Naive B cell (primary cell): ENCODE data around the gene PTMS. TPM values are rescaled to one million over a fixed set of nuclear protein-coding genes. Genes with fewer than 3 reads are reported as not detected.

Source experiments
- ATAC-seq, 2 donors: fragments of 150-1000 bp; cut with Tn5 transposase; 2 replicates each; pipeline ENCODE4 v1.10.0; 2021; ENCODE audit warnings: low read depth in 2 of 2, mild to moderate bottlenecking in 2 of 2, moderate library complexity in 2 of 2
- DNase-seq: peaks from one replicate; pipeline ENCODE4 v3.0.0; 2022
- H3K27ac Mint-ChIP-seq, 6 donors: one replicate each; pipeline ENCODE4 v1.8.0; 2020 to 2022; ENCODE audit warnings: mild to moderate bottlenecking in 6 of 6, mixed read lengths in 6 of 6, moderate library complexity in 5 of 6, inconsistent platforms in 2 of 6
- H3K27me3 Mint-ChIP-seq, 3 donors: one replicate each; pipeline ENCODE4 v1.8.0; 2021 to 2022; ENCODE audit warnings: mixed read lengths in 3 of 3, mild to moderate bottlenecking in 1 of 3
- H3K36me3 Mint-ChIP-seq, 2 donors: one replicate each; pipeline ENCODE4 v1.8.0; 2020 to 2022; ENCODE audit warnings: mixed read lengths in 2 of 2, inconsistent platforms in 1 of 2, mild to moderate bottlenecking in 1 of 2
- H3K4me1 Mint-ChIP-seq, 3 donors: one replicate each; pipeline ENCODE4 v1.8.0; 2020 to 2022; ENCODE audit warnings: mixed read lengths in 3 of 3, inconsistent platforms in 1 of 3, mild to moderate bottlenecking in 1 of 3, moderate library complexity in 1 of 3
- H3K4me3 Mint-ChIP-seq, 8 donors: one replicate each; pipeline ENCODE4 v1.8.0; 2020 to 2022; ENCODE audit warnings: mild to moderate bottlenecking in 8 of 8, mixed read lengths in 8 of 8, moderate library complexity in 8 of 8, inconsistent platforms in 2 of 8
- H3K9me3 Mint-ChIP-seq, 7 donors: one replicate each; pipeline ENCODE4 v1.8.0; 2020 to 2022; ENCODE audit warnings: mixed read lengths in 7 of 7, mild to moderate bottlenecking in 5 of 7, inconsistent platforms in 2 of 7, moderate library complexity in 1 of 7
- polyA plus RNA-seq, 6 donors: library from polyadenylated mRNA; unstranded; fragments of 300-500 nt; fragmentation: Illumina TruSeq; gene quantifications; one replicate each; pipeline ENCODE4 v1.2.3, GENCODE V29; 2021; ENCODE audit warnings: low read depth in 6 of 6

PTMS gene
- polyA plus RNA-seq, 6 donors from 2014 or later = 0.38 TPM; not detected in 5

GRCh38 chr12:6790496-6791150, 24.5 kb downstream of the PTMS start:
- Mint-ChIP-seq H3K4me1 (peaks cover 18 to 24% (median 21%) of the 10 kb centered on the region in 3 donors), H3K4me3 (peak overlapping the region in 1 of 8 donors; percentile 23), H3K36me3 (no peaks in the 10 kb centered on the region), H3K9me3 (peaks cover 0 to 3% (median 0%) of the 10 kb centered on the region in 7 donors), H3K27me3 (peaks cover 31 to 56% (median 51%) of the 10 kb centered on the region in 3 donors), H3K27ac (peak overlapping the region in 2 of 6 donors; percentile 17 to 59)
- no peak for ATAC-seq
- DNase-seq = no peak

- peak overlapping the region in 2 of 6 donors; percentile 29 to 64 for H3K27ac Mint-ChIP-seq
- H3K9me3 Mint-ChIP-seq = peaks cover 0 to 3% (median 0%) of the 10 kb centered on the region in 7 donors
- no peak for DNase-seq
- peak; percentile 9 to 14 for ATAC-seq
- H3K36me3 Mint-ChIP-seq = no peaks in the 10 kb centered on the region
- peaks cover 40 to 66% (median 63%) of the 10 kb centered on the region in 3 donors for H3K27me3 Mint-ChIP-seq
- peaks cover 18 to 24% (median 21%) of the 10 kb centered on the region in 3 donors for H3K4me1 Mint-ChIP-seq
- peak overlapping the region in 5 of 8 donors; percentile 50 to 85 (median 56) for H3K4me3 Mint-ChIP-seq
These were observed 25.9 kb downstream of the PTMS start for GRCh38 chr12:6791931-6792520.

DNA sequence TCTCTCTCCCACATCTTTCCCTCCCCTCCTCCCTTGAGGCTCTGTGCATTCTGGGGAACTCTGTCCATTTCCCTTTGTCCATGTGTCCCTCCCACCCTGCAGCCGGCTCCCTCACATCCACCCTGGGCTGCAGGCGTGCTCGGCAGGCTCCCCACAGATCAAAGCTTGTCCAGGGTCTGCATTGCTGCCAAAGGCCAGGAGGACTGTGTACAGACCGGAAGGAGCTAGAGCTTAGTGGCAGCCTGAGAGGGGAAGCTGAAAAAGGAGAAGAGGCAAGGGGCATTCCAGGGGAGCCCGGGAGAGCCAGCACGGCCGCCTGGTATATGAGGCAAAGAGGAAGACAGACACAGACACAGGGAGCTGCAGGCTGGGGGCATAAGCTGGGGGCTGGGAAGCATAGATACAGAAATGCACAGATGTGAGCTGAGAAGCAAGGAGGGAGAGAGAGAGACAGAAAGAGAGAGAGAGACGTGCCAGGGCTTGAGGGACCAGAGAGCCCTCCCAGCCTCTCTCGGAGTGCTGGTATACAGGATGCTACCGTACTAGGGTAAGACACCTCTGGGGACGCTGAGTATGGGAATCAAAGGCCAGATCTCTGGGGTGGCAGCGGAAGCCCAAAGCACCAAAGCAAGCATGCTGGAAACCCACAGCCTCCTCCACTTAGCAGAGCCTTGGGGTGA, 26.5 kb downstream of the PTMS start:
- Mint-ChIP-seq H3K9me3 (peaks cover 0 to 3% (median 0%) of the 10 kb centered on the region in 7 donors), H3K4me1 (peaks cover 18 to 24% (median 21%) of the 10 kb centered on the region in 3 donors), H3K4me3 (peak overlapping the region; percentile 3 to 85 (median 57)), H3K27ac (peak overlapping the region in 1 of 6 donors; percentile 29), H3K36me3 (no peaks in the 10 kb centered on the region), H3K27me3 (peaks cover 45 to 71% (median 69%) of the 10 kb centered on the region in 3 donors)
- ATAC-seq = peak; percentile 94
- peak; percentile 26 for DNase-seq

DNA sequence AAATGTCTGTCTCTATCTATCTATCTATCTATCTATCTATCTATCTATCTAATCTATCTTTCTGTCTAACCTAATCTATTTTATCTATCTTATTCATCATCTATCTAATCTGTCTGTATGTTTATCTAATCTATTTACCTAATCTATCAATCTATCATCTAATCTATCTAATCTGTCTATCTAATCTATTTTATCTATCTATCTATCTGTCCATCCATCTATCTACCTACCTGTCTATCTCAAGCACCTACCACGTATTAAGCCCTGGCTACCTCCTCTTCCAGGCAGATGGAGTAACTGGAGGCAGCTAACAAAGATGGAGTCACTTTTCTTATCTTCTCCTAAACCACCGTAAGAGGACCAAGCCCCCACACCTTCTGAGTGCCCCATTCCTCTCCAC, 28.9 kb downstream of the PTMS start:
- Mint-ChIP-seq H3K4me1 (peaks cover 18 to 24% (median 21%) of the 10 kb centered on the region in 3 donors), H3K9me3 (peaks cover 0 to 3% (median 0%) of the 10 kb centered on the region in 7 donors), H3K27me3 (peaks cover 53 to 71% (median 70%) of the 10 kb centered on the region in 3 donors)

GRCh38 chr12:6796576-6796975, 30.4 kb downstream of the PTMS start:
- Mint-ChIP-seq H3K27me3 (peaks cover 53 to 71% (median 70%) of the 10 kb centered on the region in 3 donors), H3K27ac (peak overlapping the region in 2 of 6 donors; percentile 3 to 4), H3K4me1 (peaks cover 18 to 24% (median 21%) of the 10 kb centered on the region in 3 donors), H3K9me3 (peaks cover 0 to 3% (median 0%) of the 10 kb centered on the region in 7 donors), H3K36me3 (no peaks in the 10 kb centered on the region), H3K4me3 (no peak overlapping the region)
- ATAC-seq (no peak), DNase-seq (no peak)

More for the DNA sequence above, 28.9 kb downstream of the PTMS start:
- H3K4me3 Mint-ChIP-seq = no peak overlapping the region
- no peaks in the 10 kb centered on the region for H3K36me3 Mint-ChIP-seq
- H3K27ac Mint-ChIP-seq = no peak overlapping the region
- ATAC-seq (no peak), DNase-seq (no peak)

GRCh38 chr12:6799147-6799546, 33.0 kb downstream of the PTMS start:
- Mint-ChIP-seq H3K36me3 (no peaks in the 10 kb centered on the region), H3K27ac (no peak overlapping the region)

GRCh38 chr12:6807170-6807569, 41.0 kb downstream of the PTMS start:
- H3K27ac Mint-ChIP-seq = no peak overlapping the region
- no peak overlapping the region for H3K4me3 Mint-ChIP-seq
- H3K27me3 Mint-ChIP-seq = peaks cover 0 to 18% (median 5%) of the 10 kb centered on the region in 3 donors
- H3K36me3 Mint-ChIP-seq = no peaks in the 10 kb centered on the region
- ATAC-seq (no peak), DNase-seq (no peak)
- no peaks in the 10 kb centered on the region for H3K9me3 Mint-ChIP-seq
- H3K4me1 Mint-ChIP-seq = peaks cover 0 to 6% (median 0%) of the 10 kb centered on the region in 3 donors

More at GRCh38 chr12:6799147-6799546, 33.0 kb downstream of the PTMS start:
- H3K4me3 Mint-ChIP-seq = no peak overlapping the region
- peaks cover 0 to 3% (median 0%) of the 10 kb centered on the region in 3 donors for H3K4me1 Mint-ChIP-seq
- H3K27me3 Mint-ChIP-seq = peaks cover 42 to 59% (median 49%) of the 10 kb centered on the region in 3 donors
- no peaks in the 10 kb centered on the region for H3K9me3 Mint-ChIP-seq
- no peak for ATAC-seq
- DNase-seq = no peak

GRCh38 chr12:6809056-6809455, 42.9 kb downstream of the PTMS start:
- Mint-ChIP-seq H3K4me3 (no peak overlapping the region), H3K36me3 (no peaks in the 10 kb centered on the region), H3K27ac (no peak overlapping the region), H3K9me3 (no peaks in the 10 kb centered on the region), H3K27me3 (peaks cover 3 to 17% (median 10%) of the 10 kb centered on the region in 3 donors), H3K4me1 (peaks cover 0 to 14% (median 0%) of the 10 kb centered on the region in 3 donors)
- no peak for DNase-seq
- ATAC-seq = no peak

DNA sequence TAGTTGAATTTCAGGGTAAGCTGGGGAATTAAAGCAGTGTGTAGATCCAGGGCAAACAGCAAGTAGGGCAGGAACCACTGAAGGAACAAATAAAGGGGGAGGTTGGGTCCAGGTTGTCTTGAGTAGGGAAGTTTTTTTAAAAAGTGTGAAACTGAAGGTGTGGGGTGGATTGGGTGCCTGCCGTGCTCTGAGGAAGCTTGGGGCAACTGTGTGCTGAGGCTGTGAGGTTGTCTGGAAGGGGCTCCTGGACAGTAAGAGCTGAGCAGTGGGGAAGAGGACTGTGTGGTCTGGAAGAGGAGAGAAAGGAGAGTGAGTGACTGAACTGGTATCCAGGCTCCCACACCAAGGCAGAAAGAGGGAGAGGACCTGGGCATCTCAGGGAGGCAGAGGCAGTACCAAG, 44.6 kb downstream of the PTMS start:
- Mint-ChIP-seq H3K27me3 (peaks cover 10 to 23% (median 14%) of the 10 kb centered on the region in 3 donors), H3K9me3 (no peaks in the 10 kb centered on the region), H3K27ac (peak overlapping the region in 1 of 6 donors; percentile 89), H3K36me3 (no peaks in the 10 kb centered on the region), H3K4me3 (no peak overlapping the region), H3K4me1 (peaks cover 0 to 14% (median 0%) of the 10 kb centered on the region in 3 donors)
- no peak for ATAC-seq
- DNase-seq = no peak

DNA sequence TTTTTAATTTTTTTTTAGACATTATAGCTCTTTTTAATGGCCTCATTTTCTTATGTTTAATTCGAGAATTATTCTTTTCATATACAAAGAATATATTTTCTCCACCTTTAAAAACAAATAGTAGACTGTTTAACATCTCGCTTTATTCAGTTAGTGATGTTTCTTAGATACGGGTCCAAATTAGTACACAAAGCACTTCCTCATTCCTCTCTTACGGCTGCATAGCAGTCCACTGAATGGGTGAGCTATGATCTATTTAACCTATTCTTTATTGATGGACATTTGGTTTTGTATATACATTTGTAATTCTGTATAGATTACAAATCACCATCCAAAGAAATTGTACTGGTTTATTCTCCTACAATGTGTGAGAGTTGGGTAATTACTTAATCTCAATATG, 47.2 kb downstream of the PTMS start:
- Mint-ChIP-seq H3K4me1 (peaks cover 0 to 15% (median 3%) of the 10 kb centered on the region in 3 donors), H3K27ac (no peak overlapping the region), H3K36me3 (no peaks in the 10 kb centered on the region), H3K4me3 (no peak overlapping the region), H3K27me3 (peaks cover 14 to 29% (median 22%) of the 10 kb centered on the region in 3 donors), H3K9me3 (no peaks in the 10 kb centered on the region)
- no peak for DNase-seq
- ATAC-seq = no peak

- no peak overlapping the region for H3K4me3 Mint-ChIP-seq
- H3K9me3 Mint-ChIP-seq = no peaks in the 10 kb centered on the region
- no peak for DNase-seq
- H3K27me3 Mint-ChIP-seq = peaks cover 30 to 50% (median 47%) of the 10 kb centered on the region in 3 donors
- H3K4me1 Mint-ChIP-seq = peaks cover 7 to 20% (median 7%) of the 10 kb centered on the region in 3 donors
- no peak overlapping the region for H3K27ac Mint-ChIP-seq
- no peak for ATAC-seq
- H3K36me3 Mint-ChIP-seq = no peaks in the 10 kb centered on the region
These were observed 50.4 kb downstream of the PTMS start for GRCh38 chr12:6816598-6816997.

GRCh38 chr12:6817098-6817497, 50.9 kb downstream of the PTMS start:
- H3K27me3 Mint-ChIP-seq = peaks cover 30 to 54% (median 52%) of the 10 kb centered on the region in 3 donors
- H3K9me3 Mint-ChIP-seq = no peaks in the 10 kb centered on the region
- H3K4me3 Mint-ChIP-seq = peak overlapping the region in 1 of 8 donors; percentile 66
- peaks cover 10 to 21% (median 11%) of the 10 kb centered on the region in 3 donors for H3K4me1 Mint-ChIP-seq
- DNase-seq (no peak), ATAC-seq (no peak)
- no peaks in the 10 kb centered on the region for H3K36me3 Mint-ChIP-seq
- no peak overlapping the region for H3K27ac Mint-ChIP-seq

DNA sequence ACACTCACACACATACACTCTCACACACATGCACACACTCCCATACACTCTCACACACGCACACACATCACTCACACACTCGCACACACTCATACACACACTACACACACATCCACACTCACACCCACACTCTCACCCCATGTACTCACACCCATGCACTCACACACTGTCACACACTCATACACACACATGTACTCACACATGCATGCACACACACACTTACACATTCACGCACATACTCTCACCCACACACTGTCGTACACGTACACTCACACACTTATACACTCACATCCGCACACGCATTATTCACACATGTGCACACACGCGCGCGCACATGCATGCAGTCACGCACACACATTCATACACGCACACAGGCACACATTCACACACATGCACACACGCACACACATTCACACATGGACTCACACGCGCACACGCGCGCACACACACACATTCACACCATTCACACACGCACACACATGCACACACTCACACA, 51.5 kb downstream of the PTMS start:
- peak overlapping the region in 2 of 6 donors; percentile 28 to 54 for H3K27ac Mint-ChIP-seq
- ATAC-seq = no peak
- no peaks in the 10 kb centered on the region for H3K9me3 Mint-ChIP-seq
- H3K36me3 Mint-ChIP-seq = no peaks in the 10 kb centered on the region
- peaks cover 27 to 60% (median 58%) of the 10 kb centered on the region in 3 donors for H3K27me3 Mint-ChIP-seq
- H3K4me1 Mint-ChIP-seq = peaks cover 12 to 18% (median 17%) of the 10 kb centered on the region in 3 donors
- no peak overlapping the region for H3K4me3 Mint-ChIP-seq
- DNase-seq = no peak
